GM18867 (cell line): ENCODE measurements around the gene HBA1.
"Not testable (repeated sequence)": the region's sequence is repeated elsewhere in the genome, so short reads cannot be mapped to it uniquely, and the experiment has no call there.

Experiments used
- ATAC-seq: cut with Tn5 transposase; IDR thresholded peaks from one replicate; pipeline ENCODE4 v1.9.1; 2021; ENCODE audit warnings: mild to moderate bottlenecking, moderate library complexity; ENCODE audit not compliant: unreplicated experiment

The HBA1 gene

DNA sequence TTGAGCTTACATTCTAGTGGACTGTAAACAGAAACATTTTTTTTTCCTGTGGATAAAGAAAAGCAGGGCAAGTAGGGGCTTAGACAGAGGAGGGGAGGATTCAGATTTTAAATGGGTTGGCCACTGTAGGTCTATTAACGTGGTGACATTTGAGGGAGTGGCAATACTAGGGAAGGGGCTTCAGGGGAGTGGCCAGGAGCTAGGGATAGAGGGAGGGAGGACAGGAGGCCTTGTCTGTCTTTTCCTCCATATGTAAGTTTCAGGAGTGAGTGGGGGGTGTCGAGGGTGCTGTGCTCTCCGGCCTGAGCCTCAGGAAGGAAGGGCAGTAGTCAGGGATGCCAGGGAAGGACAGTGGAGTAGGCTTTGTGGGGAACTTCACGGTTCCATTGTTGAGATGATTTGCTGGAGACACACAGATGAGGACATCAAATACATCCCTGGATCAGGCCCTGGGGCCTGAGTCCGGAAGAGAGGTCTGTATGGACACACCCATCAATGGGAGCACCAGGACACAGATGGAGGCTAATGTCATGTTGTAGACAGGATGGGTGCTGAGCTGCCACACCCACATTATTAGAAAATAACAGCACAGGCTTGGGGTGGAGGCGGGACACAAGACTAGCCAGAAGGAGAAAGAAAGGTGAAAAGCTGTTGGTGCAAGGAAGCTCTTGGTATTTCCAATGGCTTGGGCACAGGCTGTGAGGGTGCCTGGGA lies 17.2 kb upstream of the HBA1 start:
- no peak for ATAC-seq

DNA sequence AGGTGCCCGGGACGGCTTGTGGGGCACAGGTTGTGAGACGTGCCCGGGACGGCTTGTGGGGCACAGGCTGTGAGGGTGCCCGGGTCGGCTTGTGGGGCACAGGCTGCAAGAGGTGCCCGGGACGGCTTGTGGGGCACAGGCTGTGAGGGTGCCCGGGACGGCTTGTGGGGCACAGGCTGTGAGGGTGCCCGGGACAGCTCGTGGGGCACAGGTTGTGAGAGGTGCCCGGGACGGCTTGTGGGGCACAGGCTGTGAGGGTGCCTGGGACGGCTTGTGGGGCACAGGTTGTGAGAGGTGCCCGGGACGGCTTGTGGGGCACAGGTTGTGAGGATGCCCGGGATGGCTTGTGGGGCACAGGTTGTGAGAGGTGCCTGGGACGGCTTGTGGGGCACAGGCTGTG lies 16.2 kb upstream of the HBA1 start:
- ATAC-seq: not testable (repeated sequence)

GRCh38 chr16:160691-161190 lies 15.7 kb upstream of the HBA1 start:
- ATAC-seq: no peak

GRCh38 chr16:162271-162991 lies 14.0 kb upstream of the HBA1 start:
- ATAC-seq: no peak

DNA sequence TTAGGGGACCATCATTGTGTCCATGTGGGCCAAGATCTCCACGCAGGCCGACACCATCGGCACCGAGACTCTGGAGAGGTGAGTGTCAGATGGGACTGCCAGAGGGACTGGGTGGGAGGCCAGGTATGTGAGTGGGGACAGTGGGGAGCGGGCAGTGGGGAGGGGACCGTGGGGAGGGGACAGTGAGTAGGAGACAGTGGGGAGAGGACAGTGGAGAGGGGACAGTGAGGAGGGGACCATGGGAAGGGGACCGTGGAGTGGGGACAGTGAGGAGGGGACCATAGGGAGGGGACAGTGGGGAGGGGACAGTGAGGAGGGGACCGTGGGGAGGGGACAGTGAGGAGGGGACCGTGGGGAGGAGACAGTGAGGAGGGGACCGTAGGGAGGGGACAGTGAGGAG lies 13.3 kb upstream of the HBA1 start:
- not testable (repeated sequence) for ATAC-seq

- ATAC-seq: not testable (repeated sequence)
Observed at GRCh38 chr16:163696-164095, 12.8 kb upstream of the HBA1 start.

DNA sequence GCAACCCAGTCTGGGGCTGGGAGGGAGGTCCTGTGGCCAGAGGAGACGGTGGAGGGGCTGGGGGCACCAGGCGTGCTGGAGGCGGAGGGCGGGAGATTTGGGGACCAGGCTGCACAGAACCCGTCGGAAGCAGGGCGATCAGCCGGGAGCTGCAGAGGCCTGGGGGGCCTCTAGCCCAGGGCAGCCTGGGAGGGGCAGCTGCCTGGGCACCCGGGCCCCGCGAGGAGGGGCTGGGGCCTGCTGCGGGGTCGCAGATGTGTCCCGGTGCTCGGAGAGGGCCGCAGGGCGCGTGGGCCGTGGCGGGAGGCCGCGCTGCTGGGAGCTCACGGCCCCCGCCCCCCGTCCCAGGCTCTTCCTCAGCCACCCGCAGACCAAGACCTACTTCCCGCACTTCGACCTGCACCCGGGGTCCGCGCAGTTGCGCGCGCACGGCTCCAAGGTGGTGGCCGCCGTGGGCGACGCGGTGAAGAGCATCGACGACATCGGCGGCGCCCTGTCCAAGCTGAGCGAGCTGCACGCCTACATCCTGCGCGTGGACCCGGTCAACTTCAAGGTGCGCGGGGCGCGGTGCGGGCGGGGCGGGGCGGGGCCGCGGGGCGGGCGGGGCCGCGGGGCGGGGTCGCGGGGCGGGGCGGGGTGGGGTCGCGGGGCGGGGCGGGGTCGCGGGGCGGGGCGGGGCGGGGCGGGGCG lies 12.2 kb upstream of the HBA1 start:
- not testable (repeated sequence) for ATAC-seq

- ATAC-seq: no peak
Observed at GRCh38 chr16:164827-165538, 11.5 kb upstream of the HBA1 start.

GRCh38 chr16:165539-166374 lies 10.7 kb upstream of the HBA1 start, which contains the start of gene HBM:
Gene HBM (plus strand): TSS chr16:165978. CDS start chr16:165998, 20 bp downstream.
- no peak for ATAC-seq

GRCh38 chr16:166375-167121 lies 9.9 kb upstream of the HBA1 start:
- ATAC-seq: no peak

- no peak for ATAC-seq
Observed at GRCh38 chr16:167122-167690, 9.3 kb upstream of the HBA1 start.

GRCh38 chr16:168424-168823 lies 8.1 kb upstream of the HBA1 start:
- ATAC-seq: no peak

DNA sequence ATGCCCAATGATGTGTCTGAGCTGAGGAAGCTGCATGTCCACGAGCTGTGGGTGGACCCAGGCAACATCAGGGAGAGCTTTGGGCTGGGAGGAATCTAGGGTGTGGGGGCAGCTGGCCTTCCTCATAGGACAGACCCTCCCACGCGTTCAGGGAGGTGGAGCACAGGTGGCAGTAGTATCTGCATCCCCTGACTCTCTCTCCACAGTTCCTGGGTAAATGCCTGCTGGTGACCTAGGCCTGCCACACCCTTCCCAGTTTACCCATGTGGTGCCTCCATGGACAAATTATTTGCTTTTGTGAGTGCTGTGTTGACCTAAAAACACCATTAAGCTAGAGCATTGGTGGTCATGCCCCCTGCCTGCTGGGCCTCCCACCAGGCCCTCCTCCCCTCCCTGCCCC lies 7.5 kb upstream of the HBA1 start:
- no peak for ATAC-seq

- not testable (repeated sequence) for ATAC-seq
Observed at GRCh38 chr16:170088-170507, 6.4 kb upstream of the HBA1 start.

- no peak for ATAC-seq
Observed at GRCh38 chr16:170788-171187, 5.7 kb upstream of the HBA1 start.

DNA sequence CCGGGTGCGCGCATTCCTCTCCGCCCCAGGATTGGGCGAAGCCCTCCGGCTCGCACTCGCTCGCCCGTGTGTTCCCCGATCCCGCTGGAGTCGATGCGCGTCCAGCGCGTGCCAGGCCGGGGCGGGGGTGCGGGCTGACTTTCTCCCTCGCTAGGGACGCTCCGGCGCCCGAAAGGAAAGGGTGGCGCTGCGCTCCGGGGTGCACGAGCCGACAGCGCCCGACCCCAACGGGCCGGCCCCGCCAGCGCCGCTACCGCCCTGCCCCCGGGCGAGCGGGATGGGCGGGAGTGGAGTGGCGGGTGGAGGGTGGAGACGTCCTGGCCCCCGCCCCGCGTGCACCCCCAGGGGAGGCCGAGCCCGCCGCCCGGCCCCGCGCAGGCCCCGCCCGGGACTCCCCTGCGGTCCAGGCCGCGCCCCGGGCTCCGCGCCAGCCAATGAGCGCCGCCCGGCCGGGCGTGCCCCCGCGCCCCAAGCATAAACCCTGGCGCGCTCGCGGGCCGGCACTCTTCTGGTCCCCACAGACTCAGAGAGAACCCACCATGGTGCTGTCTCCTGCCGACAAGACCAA lies 4.0 kb upstream of the HBA1 start, which contains the start of gene HBA2:
TSS of gene HBA2 (plus strand) at position 503 of the 568 bp plus-strand sequence. CDS start at position 540, 37 bp downstream.
- ATAC-seq: not testable (repeated sequence)

DNA sequence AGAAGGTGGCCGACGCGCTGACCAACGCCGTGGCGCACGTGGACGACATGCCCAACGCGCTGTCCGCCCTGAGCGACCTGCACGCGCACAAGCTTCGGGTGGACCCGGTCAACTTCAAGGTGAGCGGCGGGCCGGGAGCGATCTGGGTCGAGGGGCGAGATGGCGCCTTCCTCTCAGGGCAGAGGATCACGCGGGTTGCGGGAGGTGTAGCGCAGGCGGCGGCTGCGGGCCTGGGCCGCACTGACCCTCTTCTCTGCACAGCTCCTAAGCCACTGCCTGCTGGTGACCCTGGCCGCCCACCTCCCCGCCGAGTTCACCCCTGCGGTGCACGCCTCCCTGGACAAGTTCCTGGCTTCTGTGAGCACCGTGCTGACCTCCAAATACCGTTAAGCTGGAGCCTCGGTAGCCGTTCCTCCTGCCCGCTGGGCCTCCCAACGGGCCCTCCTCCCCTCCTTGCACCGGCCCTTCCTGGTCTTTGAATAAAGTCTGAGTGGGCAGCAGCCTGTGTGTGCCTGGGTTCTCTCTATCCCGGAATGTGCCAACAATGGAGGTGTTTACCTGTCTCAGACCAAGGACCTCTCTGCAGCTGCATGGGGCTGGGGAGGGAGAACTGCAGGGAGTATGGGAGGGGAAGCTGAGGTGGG lies 3.1 kb upstream of the HBA1 start:
- ATAC-seq: not testable (repeated sequence)
